ENCODE results near the gene ATP11C.

Gene ATP11C

DNA sequence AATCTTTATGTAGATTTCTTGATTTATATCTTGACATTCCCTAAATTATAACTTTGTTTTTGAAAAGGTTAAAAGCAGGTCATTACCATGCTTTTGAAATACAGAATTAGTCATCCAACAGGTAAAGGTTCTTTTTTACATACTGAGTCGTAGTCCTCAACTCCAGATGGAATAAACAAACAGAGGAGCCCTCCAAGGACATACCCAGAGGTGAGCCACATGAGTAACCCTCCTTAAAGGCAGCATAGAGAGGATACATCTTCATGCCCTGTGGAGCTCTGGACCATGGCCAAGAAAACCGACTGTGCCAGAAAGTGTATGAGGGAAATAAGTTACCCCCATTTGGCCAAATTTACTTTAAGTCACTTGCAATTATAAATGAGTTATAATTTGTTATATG lies 129.6 kb downstream of the ATP11C start:
- DNase-seq (ENCODE audit: low read depth), result no peak

DNA sequence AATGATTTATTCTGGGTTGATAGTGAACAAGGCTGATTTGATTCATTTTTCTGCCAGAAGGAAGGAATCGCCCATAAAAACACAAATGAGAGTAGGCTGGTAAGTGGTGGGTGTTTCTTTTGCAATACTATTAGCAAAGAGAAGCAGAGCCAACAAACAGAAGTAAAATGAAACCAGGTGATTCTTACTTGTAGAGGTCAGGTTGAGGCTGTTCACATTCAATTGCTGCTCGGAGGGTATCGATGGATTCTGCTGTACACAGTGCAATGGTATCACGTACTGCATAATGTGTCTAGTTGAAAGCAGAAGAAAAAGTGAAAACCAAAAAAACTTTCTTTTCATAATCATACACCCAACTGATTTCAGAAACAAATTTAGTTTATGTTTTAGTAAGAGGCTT lies 130.8 kb downstream of the ATP11C start:
- DNase-seq (ENCODE audit: low read depth), result no peak

DNA sequence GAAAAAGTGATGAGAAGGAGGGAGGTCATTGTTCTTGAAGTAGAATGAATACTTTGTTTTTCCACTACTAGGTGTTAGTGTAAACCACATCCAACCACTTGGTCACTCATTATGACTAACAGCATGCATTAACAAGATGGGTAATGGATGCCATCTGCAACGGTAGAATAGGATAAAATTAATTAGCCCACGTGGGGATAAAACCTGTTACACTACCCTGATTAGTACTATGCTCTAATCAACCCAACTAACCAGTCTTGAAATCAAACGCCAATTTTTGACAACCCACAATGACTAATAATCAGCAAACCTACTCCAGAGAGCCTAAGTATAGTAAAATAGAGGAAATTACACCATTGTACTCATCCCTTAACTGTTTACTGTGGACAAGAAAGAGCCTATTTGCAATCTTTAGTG lies 131.4 kb downstream of the ATP11C start:
- no peak for DNase-seq (ENCODE audit: low read depth)

DNA sequence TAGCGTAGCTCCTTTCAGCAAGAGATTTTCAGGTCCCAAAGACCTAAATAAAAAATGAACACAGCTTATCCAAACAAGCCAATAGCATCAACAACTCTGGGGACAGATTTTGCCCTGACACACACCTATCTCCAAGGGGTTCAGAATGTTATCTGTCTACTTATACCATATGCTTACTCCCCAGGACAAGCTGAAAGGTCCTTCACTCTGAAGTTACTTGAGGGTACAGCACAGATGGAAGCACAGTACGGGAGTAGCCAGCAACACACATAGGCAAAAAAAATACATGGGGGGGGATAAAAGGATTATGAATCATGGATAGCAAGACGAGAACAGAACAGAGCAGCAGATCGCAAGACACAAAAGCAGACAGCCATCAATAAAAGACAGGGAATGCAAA lies 134.2 kb downstream of the ATP11C start:
- DNase-seq (ENCODE audit: low read depth), result no peak

DNA sequence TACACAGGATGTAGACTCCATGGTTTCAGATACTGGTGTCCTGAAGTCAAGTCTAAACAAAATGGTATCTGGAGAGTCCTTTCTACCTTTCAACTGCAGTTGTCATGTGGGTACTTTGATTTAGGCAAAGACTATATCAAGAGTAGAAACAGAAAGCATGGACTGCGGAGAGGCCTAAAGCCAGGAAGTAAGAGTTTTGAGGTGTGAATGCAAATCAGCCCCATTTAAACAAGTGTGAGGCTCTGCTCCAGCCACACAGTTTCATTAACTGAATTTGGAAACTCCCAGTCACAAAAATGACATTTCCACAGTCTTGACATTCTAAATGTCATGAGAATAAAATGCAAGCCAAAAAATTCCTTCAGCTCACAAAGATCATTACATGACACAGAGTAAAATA lies 137.7 kb downstream of the ATP11C start:
- no peak for DNase-seq (ENCODE audit: low read depth)

DNA sequence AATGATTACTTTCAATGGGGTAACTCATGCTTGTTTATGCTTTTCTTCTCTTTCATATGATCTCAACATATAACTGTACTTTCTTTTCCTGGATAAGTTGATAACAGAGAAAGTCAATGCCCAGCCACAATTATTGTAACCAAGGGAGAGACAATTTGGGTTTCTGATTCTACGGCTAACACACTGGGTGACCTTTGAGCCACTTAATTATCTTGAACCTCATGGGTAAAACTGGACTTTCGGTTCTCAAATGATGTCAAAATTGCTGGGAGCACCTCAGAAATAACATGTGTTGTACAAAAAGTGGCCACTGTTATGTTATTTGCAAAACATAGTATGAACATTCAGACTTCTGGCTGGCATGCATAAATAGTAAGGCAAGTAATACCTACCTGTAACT lies 145.3 kb downstream of the ATP11C start:
- DNase-seq (ENCODE audit: low read depth), result no peak

DNA sequence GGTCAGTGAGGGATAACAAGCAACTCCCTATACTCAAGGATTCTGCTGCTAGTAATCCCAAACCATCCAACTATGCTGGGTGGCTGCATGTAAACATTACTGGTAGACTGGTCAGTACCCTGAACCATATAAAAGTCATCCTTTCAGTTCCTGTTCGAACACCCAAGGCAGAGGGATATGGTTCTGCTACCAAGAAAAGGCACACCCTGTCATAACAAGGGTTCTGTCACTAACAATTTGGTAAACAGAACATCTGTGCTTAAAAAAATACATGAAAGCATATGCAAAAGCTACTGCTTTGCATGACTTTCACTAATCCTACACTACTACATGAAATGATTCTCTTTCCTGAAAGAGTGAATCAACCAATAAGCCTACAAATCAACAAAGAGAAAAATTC lies 148.0 kb downstream of the ATP11C start:
- DNase-seq (ENCODE audit: low read depth), result no peak

DNA sequence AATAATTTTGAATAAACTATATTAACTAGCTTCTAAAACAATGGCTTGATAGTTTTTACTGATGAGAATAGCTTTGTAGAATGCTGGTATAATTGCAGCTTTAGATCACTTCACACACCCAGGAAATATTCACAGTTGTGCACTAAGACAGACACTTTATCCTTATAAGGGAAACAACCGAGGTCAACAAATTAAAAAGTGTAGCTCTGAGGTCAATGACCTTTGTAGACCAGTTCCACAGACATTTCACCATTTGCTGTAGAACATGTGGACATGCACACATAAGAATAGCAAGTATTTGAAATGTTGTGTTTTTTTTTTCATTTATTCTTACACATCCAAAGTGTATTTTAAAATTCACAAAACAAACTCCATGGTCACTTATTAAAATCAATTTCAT lies 148.9 kb downstream of the ATP11C start:
- no peak for DNase-seq (ENCODE audit: low read depth)

DNA sequence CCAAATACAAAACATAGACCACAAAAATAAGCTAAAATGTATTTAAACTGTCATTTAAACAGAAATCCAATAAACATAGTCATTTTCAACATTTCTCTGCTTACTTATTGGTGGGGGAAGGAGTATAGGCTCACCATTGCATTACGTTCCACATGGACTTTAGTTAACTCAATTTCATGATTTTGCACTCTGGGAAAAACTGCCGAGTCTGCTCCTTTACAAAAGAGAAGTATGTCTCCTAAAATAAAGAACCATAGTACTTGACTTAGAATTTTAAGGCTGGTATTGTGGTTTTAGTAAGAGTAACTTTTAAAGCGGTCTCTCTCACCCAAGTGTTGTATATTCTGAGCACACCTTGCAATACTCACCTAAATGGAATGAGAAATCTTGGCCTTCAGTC lies 149.8 kb downstream of the ATP11C start:
- no peak for DNase-seq (ENCODE audit: low read depth)

DNA sequence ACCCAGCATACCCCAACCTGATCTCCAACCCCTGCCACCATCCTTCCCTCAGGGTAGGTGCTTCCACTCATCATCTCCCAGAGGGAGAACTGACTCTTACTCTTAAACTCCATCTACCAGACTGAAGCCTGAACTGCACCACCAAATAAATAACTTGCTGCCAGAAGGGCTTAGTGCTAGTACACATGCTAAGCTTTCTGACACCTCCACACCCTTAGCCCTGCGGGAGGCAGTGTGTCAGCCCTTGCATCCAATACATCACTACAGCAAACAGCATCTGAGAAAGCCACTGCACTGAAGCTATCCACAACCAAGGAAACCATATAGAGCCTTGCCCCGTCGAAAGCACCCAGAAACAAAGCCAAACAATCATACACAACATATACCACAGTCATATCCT lies 156.3 kb downstream of the ATP11C start:
- no peak for DNase-seq (ENCODE audit: low read depth)

DNA sequence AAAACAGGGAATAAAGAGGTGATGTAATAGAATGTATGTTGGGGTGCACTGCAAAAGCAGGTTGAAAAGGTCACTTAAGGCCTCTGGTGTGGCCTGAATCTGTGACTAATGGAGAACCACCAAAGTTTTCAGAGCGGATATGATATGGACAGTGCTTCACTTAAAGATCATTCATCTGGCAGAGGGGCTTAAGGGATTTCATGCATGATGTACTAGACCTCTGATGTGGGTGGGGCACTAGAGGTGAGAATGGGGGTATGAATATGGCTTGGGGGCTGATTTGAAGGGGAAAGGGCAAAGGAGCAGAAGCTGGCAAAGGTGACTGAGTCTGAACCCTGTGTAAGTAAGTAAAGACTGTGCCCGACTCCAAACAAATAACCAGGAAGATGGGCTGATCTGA lies 162.5 kb downstream of the ATP11C start:
- no peak for DNase-seq (ENCODE audit: low read depth)

DNA sequence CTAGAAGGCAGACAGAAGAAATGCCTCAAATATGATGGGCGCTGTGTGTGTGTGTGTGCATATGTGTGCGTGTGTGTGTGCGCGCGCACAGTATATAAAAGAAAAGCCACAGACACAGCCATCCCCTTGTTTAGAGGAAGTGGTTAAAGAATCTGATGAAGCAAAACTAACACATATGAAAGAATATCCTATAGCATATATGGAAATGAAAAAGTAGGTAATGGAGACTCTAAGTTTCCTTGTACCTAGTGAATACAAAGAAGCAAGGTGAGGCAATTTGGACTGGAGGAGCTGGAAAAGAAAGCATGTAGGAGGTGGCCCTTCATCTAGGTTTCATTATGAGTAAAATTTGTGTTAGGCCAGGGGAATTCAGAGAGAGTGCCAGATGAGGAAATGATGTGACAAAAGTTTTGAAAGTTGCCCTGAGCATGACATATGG lies 166.3 kb downstream of the ATP11C start:
- no peak for DNase-seq (ENCODE audit: low read depth)

DNA sequence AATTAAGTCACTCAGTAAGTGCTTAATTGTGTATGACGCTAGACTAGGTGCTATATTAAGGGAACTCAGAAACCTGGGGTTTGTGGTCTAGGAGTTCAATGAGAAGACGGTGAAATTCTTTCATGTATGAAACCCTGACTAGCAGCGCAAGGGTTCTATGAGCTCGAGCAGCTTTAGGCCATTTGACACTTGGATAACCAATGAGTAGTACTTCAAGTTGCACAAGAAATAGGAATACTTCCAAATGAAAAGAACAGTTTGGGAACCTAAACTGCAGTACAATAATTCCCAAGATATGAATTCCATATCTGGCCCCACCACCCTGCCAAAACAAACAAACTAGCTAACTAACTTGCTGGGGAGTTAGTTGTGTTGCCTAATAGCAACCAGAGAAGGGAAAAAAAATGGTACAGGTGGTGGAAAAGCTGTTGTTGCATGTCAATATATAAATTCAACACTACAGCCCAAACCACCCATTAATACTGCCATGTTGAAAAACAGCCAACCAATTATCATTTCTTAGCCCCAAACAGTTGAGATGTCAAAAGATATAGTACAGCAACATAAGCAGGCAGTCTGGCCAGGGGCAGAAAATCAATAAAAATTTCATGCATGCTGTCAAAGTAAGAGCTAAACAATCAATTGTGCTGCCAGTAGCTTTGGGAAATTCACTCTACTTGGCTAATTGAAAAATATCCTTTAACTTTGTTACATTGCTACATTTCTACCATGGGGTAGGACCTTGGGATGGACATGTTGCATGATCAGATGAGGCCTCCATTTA lies 170.3 kb downstream of the ATP11C start:
- peak; percentile 56 for DNase-seq (ENCODE audit: low read depth)

DNA sequence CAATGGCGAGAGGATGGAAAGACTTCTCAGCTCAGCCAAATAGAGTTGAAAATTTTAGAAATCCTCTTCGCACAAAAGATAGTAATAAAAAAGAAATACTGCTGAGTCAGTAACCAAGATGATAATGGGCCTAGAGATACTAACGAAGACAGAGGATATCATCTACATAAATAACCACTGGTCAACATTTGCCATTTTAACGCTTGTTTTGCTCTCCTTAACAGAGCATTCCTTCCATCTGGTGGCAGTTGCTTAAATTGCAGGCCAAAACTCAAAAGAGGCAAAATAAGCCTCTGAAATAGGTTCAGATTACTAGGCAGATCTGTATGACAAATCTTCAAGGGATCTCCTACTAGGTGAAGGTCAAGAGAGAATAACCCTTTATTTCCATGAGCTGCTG lies 173.2 kb downstream of the ATP11C start:
- DNase-seq (ENCODE audit: low read depth), result peak; percentile 50

DNA sequence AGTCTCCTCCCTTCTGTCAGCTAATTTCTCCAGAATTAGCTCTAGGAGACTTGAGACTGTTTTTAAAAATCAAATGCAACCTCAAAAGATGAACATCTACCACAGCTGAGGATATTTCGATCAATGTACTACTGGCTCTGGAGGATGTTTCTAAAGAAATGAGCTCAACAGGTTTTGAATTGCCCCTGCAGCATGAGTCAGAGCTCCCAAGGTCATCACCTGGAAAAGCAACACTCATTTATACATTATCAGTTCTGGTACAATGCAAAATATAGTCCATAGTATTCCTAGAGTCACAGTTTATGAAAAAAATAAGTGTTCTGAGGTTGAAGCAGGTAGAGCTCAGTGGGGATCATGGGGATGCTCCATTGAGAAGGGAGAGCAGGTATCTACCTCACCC lies 174.0 kb downstream of the ATP11C start:
- no peak for DNase-seq (ENCODE audit: low read depth)

DNA sequence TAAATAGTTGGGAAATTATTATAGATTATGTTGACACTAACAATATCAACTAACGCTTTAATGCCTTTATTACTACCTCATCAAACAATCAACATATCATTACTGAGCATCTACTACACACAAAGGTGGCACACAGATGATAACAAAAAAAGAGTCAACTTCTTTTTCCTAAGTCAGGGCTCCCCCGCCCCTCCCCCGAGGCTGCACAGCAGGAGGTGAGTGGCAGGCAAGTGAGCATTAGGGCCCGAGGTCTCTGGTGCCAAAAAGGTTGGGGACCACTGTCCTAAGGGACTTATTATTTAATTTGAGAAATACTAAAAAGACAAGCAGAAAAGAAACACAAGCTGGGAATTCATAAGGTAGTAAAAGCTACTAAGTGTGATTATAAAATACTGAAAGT lies 174.6 kb downstream of the ATP11C start:
- DNase-seq (ENCODE audit: low read depth), result no peak

DNA sequence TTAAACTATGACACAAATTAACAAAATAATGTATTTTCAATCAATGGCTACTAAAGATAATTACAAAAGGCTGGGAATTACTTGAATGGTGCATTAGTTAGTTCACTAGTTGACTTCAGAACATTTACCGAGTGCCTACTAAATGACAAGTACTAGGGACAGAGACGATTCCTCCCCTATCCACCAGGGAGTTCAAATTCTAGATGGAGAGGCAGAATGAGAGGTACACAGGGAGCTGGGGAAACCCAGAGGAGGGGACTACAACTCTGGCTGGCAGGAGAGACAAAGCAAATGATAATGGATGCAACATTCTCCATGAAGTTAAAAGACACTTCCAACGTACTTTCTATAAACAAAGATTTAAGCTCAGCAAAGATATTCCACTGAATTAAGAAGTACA lies 181.8 kb downstream of the ATP11C start:
- DNase-seq (ENCODE audit: low read depth), result no peak

DNA sequence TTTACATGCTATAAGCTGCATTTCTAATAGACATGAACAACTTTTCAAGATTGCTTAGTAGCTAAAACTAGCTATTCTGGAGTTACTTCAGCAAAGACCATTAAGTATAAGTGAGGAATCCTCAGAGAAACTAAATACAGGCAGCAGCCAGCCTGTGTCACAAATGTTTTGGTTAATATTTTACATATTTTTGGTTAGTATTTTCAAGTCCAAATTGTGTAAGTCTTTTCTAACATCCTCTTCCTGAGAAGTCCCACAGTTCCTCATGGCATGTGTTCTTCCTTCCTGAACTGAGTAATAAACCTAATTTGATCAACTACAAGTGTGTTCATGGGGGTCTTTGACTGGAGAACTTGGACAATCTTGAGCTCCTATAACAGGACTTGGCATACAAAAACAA lies 182.5 kb downstream of the ATP11C start:
- no peak for DNase-seq (ENCODE audit: low read depth)

DNA sequence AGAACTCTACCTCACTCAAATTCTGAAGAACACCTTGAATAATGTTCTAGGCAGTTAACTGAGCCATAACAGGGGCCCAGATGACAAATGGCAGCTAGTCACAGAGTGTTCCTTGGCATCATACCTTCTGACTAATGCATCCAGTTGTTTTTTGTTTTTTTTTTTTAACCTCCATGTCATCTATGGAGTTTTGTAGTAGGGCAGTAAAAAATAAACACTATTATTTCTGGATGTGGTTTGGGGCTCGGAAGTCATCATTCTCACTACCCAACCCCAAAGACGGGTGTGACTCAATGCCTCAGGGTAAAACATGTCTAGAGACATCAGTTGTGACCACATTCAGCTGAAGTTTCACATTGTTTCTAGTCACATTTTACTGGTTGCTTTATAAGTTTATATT lies 193.7 kb downstream of the ATP11C start:
- DNase-seq (ENCODE audit: low read depth), result peak; percentile 26

DNA sequence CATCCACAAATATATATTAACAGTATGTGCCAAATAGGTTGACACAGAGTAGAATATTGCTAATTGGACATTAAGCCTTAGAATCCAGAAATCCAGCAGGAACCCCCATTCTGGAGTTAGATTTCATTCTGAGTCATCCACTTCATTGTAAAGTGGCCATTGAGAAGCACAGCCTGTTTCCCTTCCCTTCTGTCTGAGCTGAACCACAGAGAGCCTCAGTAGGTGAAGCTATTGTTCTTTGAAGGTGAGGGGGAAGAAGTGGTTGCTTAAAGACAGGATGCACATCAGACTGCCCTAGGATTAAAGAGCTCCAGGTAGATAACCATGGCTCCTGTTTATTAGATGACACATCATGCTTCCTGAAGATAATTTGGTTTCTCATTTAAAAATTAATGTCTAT lies 194.3 kb downstream of the ATP11C start:
- DNase-seq (ENCODE audit: low read depth), result peak; percentile 14

DNA sequence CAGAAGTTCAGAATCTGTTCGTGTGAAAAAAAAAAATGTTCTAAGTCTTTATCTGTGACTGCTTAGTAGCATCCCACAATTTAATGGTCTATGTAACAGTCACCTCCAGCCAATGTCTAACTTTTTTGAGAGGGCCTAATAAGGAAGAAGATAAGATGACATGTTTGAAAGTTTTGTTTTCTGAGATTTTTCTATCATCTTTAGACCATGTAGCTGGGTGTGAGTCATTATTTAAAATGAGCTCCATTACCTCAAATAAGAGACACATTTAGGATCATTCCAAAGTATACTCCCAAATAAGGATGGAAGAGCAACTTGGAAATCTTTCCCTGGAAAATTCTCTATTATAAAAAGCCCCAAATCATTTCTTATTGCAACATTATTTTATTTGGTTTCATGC lies 196.7 kb downstream of the ATP11C start:
- no peak for DNase-seq (ENCODE audit: low read depth)

DNA sequence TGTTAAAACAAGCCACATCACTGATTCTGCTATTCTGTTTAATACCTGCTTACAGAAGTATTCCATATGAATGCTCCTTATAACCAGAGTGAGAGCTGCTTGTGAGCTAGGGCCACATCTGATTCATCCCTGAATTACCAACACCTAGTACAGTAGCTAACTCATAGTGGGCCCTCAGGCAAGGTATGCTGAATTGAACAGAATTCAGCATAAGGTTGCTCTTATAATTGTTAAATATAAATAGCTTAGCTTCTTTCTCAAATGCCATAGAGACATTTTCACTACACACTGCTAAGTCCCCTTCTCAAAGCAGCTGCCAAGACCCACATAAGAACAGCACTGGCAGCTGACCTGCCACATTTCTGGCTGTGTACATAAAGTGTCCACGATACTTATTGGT lies 197.9 kb downstream of the ATP11C start:
- no peak for DNase-seq (ENCODE audit: low read depth)

DNA sequence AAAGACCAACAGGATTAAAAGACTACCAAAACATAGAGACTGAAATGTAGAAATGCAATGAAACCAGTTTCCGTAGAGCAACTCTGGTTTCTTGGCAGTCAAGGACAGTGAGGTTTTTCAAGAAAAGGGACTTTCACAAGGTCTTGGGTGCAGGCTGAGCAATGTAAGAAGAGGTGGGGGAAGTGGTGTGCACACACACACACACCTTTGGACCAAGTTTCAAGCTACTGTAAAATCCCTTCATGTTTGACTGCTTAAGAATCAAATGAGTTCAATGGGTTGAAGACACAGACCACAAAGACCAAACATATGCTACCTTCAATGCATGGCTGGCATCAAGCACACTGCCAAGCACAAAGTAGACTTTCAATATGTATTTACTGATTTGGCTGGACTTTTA lies 207.1 kb downstream of the ATP11C start:
- DNase-seq (ENCODE audit: low read depth), result no peak

DNA sequence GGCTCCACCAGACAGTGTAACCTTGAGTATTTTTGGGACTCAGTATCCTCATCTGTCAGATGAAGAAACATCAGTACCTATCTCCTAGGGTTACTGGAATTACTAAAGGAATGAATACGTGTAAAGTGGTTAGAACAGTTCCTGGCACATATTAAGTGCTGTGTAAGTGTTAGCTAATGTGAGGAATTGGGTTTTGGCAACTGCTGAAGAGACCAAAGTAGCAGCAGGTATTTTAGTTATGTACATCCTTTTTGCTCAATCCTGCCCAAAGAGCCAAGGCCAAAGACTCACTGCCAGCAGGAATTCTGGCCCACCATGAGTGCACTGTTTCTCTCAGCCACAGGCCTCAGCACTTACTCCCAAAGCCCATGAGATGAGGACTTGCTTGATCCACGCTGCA lies 208.2 kb downstream of the ATP11C start:
- DNase-seq (ENCODE audit: low read depth), result peak; percentile 12

DNA sequence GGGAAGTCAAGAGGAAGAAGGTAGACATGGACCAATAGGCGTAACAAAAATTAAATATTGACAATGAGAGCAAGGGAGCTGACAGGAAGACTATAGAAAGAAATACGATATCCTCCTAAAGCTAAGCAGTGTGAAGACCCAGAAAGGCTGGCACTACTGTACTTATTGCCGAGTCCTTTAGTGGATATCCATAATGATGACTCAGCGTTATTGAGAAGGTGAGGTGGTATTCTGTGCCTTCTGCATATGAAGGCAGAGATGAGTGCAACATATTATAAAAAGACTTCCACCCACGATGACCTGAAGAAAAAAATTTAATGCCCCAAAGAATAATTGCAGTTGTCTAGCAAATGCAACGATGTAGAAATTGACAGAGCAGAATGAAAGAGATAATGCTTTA lies 211.9 kb downstream of the ATP11C start:
- DNase-seq (ENCODE audit: low read depth), result no peak

All from iris pigment epithelial cell (primary cell).